Measurements from ENCODE around the gene CFAP100.

Gene CFAP100

GRCh38 chr3:126456211-126456610 lies 61.5 kb downstream of the CFAP100 start:
- Histone ChIP-seq H3K27ac (ENCODE audit: extremely low read depth, low read depth, low read length) (no peak overlapping the region), H3K9me3 (ENCODE audit: control insufficient read depth, insufficient read depth, low read depth, low read length) (no peaks in the 10 kb centered on the region), H3K36me3 (ENCODE audit: control insufficient read depth in 2 of 2, insufficient read depth in 1 of 2, low read length in 2 of 2) (peaks cover 10 to 91% of the 10 kb centered on the region in 2 experiments), H3K4me1 (ENCODE audit: control insufficient read depth, insufficient read depth, low read length) (no peaks in the 10 kb centered on the region), H3K4me3 (ENCODE audit: low read depth, low read length) (no peak overlapping the region)
- ChIA-PET CTCF (interaction anchor here (0.7 kb wide), 1 partner anchor 438 kb away, joined by 4 read pairs; no protein-coding TSS in a partner anchor), POLR2A (no interaction called here)
- TF ChIP-seq ZNF768 (tag by site-specific recombination; IDR thresholded peaks at IDR 0.05) (no peak), ZNF530 (tag by site-specific recombination; IDR thresholded peaks at IDR 0.05; ENCODE audit: low read depth) (no peak), ZNF133 (tag by site-specific recombination; IDR thresholded peaks at IDR 0.05) (no peak), ZNF473 (tag by site-specific recombination; IDR thresholded peaks at IDR 0.05) (no peak), ZNF704 (tag by site-specific recombination; IDR thresholded peaks at IDR 0.05) (no peak), BCL11B (tag by site-specific recombination; IDR thresholded peaks at IDR 0.05; ENCODE audit: low read depth) (no peak), ZNF830 (tag by site-specific recombination; IDR thresholded peaks at IDR 0.05; ENCODE audit: low read depth) (no peak), ZNF585B (tag by site-specific recombination; IDR thresholded peaks at IDR 0.05) (no peak), OSR2 (tag by site-specific recombination; IDR thresholded peaks at IDR 0.05) (no peak), HOXA7 (CRISPR knock-in tag; IDR thresholded peaks at IDR 0.05; ENCODE audit: borderline replicate concordance) (no peak), ZNF488 (tag by site-specific recombination; IDR thresholded peaks at IDR 0.05) (no peak), ZNF624 (tag by site-specific recombination; IDR thresholded peaks at IDR 0.05) (no peak), GLI4 (tag by site-specific recombination; IDR thresholded peaks at IDR 0.05) (no peak), ZNF580 (tag by site-specific recombination; IDR thresholded peaks at IDR 0.05) (no peak), MZF1 (tag by site-specific recombination; IDR thresholded peaks at IDR 0.05; ENCODE audit: borderline replicate concordance) (no peak), SP3 (tag by site-specific recombination; IDR thresholded peaks at IDR 0.05) (no peak)
- TF ChIP-seq, protein P1, sequence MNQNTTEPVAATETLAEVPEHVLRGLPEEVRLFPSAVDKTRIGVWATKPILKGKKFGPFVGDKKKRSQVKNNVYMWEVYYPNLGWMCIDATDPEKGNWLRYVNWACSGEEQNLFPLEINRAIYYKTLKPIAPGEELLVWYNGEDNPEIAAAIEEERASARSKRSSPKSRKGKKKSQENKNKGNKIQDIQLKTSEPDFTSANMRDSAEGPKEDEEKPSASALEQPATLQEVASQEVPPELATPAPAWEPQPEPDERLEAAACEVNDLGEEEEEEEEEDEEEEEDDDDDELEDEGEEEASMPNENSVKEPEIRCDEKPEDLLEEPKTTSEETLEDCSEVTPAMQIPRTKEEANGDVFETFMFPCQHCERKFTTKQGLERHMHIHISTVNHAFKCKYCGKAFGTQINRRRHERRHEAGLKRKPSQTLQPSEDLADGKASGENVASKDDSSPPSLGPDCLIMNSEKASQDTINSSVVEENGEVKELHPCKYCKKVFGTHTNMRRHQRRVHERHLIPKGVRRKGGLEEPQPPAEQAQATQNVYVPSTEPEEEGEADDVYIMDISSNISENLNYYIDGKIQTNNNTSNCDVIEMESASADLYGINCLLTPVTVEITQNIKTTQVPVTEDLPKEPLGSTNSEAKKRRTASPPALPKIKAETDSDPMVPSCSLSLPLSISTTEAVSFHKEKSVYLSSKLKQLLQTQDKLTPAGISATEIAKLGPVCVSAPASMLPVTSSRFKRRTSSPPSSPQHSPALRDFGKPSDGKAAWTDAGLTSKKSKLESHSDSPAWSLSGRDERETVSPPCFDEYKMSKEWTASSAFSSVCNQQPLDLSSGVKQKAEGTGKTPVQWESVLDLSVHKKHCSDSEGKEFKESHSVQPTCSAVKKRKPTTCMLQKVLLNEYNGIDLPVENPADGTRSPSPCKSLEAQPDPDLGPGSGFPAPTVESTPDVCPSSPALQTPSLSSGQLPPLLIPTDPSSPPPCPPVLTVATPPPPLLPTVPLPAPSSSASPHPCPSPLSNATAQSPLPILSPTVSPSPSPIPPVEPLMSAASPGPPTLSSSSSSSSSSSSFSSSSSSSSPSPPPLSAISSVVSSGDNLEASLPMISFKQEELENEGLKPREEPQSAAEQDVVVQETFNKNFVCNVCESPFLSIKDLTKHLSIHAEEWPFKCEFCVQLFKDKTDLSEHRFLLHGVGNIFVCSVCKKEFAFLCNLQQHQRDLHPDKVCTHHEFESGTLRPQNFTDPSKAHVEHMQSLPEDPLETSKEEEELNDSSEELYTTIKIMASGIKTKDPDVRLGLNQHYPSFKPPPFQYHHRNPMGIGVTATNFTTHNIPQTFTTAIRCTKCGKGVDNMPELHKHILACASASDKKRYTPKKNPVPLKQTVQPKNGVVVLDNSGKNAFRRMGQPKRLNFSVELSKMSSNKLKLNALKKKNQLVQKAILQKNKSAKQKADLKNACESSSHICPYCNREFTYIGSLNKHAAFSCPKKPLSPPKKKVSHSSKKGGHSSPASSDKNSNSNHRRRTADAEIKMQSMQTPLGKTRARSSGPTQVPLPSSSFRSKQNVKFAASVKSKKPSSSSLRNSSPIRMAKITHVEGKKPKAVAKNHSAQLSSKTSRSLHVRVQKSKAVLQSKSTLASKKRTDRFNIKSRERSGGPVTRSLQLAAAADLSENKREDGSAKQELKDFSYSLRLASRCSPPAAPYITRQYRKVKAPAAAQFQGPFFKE (tag by site-specific recombination; IDR thresholded peaks at IDR 0.05; ENCODE audit: borderline replicate concordance), result no peak
- TF ChIP-seq, protein P2, sequence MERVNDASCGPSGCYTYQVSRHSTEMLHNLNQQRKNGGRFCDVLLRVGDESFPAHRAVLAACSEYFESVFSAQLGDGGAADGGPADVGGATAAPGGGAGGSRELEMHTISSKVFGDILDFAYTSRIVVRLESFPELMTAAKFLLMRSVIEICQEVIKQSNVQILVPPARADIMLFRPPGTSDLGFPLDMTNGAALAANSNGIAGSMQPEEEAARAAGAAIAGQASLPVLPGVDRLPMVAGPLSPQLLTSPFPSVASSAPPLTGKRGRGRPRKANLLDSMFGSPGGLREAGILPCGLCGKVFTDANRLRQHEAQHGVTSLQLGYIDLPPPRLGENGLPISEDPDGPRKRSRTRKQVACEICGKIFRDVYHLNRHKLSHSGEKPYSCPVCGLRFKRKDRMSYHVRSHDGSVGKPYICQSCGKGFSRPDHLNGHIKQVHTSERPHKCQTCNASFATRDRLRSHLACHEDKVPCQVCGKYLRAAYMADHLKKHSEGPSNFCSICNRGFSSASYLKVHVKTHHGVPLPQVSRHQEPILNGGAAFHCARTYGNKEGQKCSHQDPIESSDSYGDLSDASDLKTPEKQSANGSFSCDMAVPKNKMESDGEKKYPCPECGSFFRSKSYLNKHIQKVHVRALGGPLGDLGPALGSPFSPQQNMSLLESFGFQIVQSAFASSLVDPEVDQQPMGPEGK (tag by site-specific recombination; IDR thresholded peaks at IDR 0.05), result no peak
- TF ChIP-seq, protein P3, sequence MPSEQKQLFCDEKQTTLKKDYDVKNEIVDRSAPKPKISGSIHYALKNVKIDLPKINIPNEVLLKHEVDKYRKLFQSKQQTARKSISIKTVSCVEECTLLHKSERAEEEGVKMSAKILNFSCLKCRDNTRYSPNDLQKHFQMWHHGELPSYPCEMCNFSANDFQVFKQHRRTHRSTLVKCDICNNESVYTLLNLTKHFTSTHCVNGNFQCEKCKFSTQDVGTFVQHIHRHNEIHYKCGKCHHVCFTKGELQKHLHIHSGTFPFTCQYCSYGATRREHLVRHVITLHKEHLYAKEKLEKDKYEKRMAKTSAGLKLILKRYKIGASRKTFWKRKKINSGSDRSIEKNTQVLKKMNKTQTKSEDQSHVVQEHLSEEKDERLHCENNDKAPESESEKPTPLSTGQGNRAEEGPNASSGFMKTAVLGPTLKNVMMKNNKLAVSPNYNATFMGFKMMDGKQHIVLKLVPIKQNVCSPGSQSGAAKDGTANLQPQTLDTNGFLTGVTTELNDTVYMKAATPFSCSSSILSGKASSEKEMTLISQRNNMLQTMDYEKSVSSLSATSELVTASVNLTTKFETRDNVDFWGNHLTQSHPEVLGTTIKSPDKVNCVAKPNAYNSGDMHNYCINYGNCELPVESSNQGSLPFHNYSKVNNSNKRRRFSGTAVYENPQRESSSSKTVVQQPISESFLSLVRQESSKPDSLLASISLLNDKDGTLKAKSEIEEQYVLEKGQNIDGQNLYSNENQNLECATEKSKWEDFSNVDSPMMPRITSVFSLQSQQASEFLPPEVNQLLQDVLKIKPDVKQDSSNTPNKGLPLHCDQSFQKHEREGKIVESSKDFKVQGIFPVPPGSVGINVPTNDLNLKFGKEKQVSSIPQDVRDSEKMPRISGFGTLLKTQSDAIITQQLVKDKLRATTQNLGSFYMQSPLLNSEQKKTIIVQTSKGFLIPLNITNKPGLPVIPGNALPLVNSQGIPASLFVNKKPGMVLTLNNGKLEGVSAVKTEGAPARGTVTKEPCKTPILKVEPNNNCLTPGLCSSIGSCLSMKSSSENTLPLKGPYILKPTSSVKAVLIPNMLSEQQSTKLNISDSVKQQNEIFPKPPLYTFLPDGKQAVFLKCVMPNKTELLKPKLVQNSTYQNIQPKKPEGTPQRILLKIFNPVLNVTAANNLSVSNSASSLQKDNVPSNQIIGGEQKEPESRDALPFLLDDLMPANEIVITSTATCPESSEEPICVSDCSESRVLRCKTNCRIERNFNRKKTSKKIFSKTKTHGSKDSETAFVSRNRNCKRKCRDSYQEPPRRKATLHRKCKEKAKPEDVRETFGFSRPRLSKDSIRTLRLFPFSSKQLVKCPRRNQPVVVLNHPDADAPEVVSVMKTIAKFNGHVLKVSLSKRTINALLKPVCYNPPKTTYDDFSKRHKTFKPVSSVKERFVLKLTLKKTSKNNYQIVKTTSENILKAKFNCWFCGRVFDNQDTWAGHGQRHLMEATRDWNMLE (tag by site-specific recombination; conservative IDR thresholded peaks at IDR 0.05; ENCODE audit: low read depth), result no peak
- TF ChIP-seq, protein P4, sequence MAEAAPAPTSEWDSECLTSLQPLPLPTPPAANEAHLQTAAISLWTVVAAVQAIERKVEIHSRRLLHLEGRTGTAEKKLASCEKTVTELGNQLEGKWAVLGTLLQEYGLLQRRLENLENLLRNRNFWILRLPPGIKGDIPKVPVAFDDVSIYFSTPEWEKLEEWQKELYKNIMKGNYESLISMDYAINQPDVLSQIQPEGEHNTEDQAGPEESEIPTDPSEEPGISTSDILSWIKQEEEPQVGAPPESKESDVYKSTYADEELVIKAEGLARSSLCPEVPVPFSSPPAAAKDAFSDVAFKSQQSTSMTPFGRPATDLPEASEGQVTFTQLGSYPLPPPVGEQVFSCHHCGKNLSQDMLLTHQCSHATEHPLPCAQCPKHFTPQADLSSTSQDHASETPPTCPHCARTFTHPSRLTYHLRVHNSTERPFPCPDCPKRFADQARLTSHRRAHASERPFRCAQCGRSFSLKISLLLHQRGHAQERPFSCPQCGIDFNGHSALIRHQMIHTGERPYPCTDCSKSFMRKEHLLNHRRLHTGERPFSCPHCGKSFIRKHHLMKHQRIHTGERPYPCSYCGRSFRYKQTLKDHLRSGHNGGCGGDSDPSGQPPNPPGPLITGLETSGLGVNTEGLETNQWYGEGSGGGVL (tag by site-specific recombination; IDR thresholded peaks at IDR 0.05), result no peak
